GM10266 (cell line): ENCODE data around the gene ADAP1.
"Not testable (repeated sequence)": the region's sequence is repeated elsewhere in the genome, so short reads cannot be mapped to it uniquely, and the experiment has no call there.

Experiments
- DNase-seq: peaks from one replicate; pipeline ENCODE4 v3.0.0; 2012; ENCODE audit errors: extremely low spot score
- TF ChIP-seq, protein P1 (sequence below): IDR thresholded peaks from 2 replicates; pipeline ENCODE4 v1.5.1; 2012; ENCODE audit warnings: mild to moderate bottlenecking, low read depth; ENCODE audit not compliant: control insufficient read depth, insufficient read depth; ENCODE audit errors: missing control alignments

The ADAP1 gene

DNA sequence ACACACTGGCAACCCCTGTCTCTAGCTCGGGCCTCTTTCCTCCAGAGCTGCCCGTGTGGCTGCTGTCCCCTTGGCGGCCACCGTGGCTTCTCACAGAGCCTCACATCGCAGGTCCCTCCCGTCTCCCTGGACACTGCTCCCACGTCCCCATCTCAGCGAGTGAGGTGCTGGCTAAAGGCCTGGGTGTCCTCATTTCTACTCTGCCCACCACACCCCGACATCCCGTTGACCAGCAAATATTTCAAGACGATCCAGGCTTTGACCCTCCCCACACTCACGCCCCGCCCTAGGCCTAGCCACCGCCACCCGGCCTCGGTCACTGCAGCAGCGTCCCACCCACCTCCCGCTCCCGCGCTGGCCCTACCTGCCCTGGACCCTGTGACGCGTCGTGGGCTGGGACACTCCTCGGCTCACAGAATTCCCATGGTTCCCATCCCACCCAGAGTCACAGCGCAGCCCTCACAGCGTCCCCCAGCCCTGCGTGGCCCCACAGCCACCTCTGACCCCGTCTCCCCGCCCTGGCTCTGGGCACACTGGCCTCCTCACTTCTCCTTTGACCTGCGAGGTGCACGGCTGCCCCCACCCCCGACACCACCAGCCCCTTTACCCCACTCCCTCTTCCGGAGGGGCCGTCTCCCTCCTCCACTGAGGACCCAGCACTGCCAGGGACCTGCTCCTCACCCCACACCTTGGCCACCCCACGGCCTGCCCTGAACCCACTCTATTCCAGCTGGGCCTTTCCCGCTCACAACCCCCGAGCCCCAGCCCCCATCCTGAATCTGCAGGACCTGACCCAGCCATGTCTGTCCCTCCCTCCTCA, 6.9 kb downstream of the ADAP1 start:
- TF ChIP-seq, protein P1, sequence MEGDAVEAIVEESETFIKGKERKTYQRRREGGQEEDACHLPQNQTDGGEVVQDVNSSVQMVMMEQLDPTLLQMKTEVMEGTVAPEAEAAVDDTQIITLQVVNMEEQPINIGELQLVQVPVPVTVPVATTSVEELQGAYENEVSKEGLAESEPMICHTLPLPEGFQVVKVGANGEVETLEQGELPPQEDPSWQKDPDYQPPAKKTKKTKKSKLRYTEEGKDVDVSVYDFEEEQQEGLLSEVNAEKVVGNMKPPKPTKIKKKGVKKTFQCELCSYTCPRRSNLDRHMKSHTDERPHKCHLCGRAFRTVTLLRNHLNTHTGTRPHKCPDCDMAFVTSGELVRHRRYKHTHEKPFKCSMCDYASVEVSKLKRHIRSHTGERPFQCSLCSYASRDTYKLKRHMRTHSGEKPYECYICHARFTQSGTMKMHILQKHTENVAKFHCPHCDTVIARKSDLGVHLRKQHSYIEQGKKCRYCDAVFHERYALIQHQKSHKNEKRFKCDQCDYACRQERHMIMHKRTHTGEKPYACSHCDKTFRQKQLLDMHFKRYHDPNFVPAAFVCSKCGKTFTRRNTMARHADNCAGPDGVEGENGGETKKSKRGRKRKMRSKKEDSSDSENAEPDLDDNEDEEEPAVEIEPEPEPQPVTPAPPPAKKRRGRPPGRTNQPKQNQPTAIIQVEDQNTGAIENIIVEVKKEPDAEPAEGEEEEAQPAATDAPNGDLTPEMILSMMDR: no peak
- DNase-seq: no peak

GRCh38 chr7:946256-946996, 8.1 kb downstream of the ADAP1 start:
- TF ChIP-seq, protein P1: no peak

GRCh38 chr7:945556-946255, 8.8 kb downstream of the ADAP1 start:
- TF ChIP-seq, protein P1: no peak
- DNase-seq: no peak

More at GRCh38 chr7:946256-946996, 8.1 kb downstream of the ADAP1 start:
- no peak for DNase-seq

DNA sequence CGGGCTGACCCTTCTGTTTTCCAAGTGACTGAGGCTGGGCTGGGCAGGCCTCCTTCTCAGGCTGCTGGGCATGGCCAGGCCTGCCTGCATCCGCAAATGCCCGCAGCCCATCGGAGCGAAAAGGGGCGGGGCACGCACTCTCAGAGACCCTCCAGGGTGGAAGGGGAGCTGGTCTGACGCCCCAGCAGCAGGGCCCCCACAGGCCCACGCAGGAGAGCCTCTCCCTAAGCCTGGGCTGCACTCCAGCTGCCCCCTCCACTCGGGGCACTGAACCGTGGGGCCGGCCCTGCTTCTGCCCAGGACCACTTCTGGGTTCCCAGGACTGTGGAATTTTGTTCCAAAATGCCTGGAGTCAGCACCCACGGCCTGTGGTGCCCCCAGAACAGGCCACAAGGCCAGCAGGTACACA, 9.3 kb downstream of the ADAP1 start:
- DNase-seq: no peak
- TF ChIP-seq, protein P1: no peak

- DNase-seq: no peak
- TF ChIP-seq, protein P1: no peak
These were observed 9.7 kb downstream of the ADAP1 start for GRCh38 chr7:944744-945143.

GRCh38 chr7:943793-944192, 10.7 kb downstream of the ADAP1 start:
- DNase-seq: not testable (repeated sequence)

DNA sequence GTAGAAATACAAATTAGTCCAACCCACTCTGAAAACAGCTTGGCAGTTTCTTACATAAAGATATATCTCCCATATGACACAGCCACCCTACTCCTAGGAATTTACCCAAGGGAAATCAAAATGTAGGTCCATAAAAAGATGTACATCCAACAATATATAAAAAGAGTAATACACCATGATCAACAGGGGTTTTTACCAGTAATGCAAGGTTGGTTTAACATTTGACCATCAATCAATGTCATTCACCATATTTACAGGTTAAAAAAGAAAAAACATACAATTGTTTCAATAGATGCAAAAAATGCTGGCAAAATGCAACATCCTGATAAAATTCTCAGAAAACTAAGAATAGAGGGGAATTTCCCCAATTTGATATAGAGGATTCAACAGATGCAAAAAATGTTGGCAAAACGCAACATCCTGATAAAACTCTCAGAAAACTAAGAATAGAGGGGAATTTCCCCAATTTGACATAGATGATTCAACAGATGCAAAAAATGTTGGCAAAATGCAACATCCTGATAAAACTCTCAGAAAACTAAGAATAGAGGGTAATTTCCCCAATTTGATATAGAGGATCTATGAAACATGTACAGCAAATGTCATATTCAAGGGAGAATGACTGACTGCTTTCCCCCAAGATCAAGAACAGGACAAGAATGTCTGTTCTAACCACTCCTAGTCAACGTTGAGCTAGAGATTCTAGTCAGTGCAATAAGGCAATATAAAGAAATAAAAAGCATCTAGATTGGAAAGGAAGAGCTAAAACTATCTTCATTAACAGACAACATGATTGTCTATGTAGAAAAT, 13.7 kb downstream of the ADAP1 start:
- no peak for DNase-seq
- TF ChIP-seq, protein P1: no peak
